Vagina (tissue), 2 donors: ENCODE data around the gene MDP1.

ENCODE experiments used
- CTCF ChIP-seq, 3 experiments: fragments of 450-650 bp in 2 of 3; fragments of 200-600 bp in 1 of 3; sonication (generic) in 1 of 3; IDR thresholded peaks; one replicate each; pipeline ENCODE4 v1.5.1; 2017 to 2019; ENCODE audit warnings: antibody characterized with exemption in 3 of 3, mild to moderate bottlenecking in 2 of 3, moderate library complexity in 2 of 3
- POLR2A ChIP-seq, 2 donors: fragments of 450-650 bp; IDR thresholded peaks; one replicate each; pipeline ENCODE4 v1.6.1; 2017; ENCODE audit warnings: antibody characterized with exemption in 2 of 2, mild to moderate bottlenecking in 2 of 2, moderate library complexity in 2 of 2

DNA sequence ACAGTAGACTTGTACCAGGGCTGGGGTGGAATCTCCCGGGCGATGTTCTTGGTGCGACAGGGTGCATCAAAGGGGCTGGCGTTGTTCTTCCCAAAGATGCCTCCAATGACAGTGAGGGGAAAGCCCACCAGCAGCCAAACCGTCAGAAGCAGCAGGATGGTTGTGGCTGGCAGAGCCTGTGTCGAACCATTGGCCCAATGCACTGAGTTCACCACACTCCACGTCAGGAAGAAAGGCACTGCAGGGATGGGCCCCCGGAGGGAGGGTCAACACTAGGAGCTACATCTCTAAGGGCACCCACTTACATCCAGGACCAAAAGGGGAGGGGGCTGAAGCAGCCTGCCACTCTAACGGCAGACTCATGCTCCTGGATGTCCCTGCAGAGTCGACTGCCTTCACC lies 25.4 kb downstream of the MDP1 start:
- no peak for TF ChIP-seq CTCF (IDR thresholded peaks at IDR 0.05)
- TF ChIP-seq POLR2A (IDR thresholded peaks at IDR 0.05): no peak
